Measurements from ENCODE around the gene NAA16. TPM values are rescaled to one million over a fixed set of nuclear protein-coding genes. Genes with fewer than 3 reads are reported as not detected.
A peak's percentile ranks its signal among the peaks of the same experiment; 100 is the strongest.

Gene NAA16
- polyA plus RNA-seq, 1 of the 3 experiments (the other 2 are of a cell fraction), result 4.4 TPM

- TF ChIP-seq TAF1 (IDR thresholded peaks at IDR 0.05; ENCODE audit: borderline replicate concordance, low read depth, low read length) (no peak), YY1 (IDR thresholded peaks at IDR 0.05; ENCODE audit: low read depth) (peak; percentile 53; the same call in 1 of the 2 replicates)
- Histone ChIP-seq H3K4me2 (peak overlapping the region; percentile 69), H3F3A (replicated peaks; ENCODE audit: insufficient read depth) (peaks cover 5% of the 10 kb centered on the region), H3K4me3 (ENCODE audit: low read depth in 2 of 2, low read length in 1 of 2) (peak overlapping the region; percentile 81 to 88), H3K9ac (peak overlapping the region; percentile 95), H2AFZ (ENCODE audit: low read depth) (peak overlapping the region; percentile 93), H3K4me1 (ENCODE audit: control insufficient read depth in 1 of 2, insufficient read depth in 2 of 2, low read depth in 1 of 2, low read length in 1 of 2) (peaks cover 8 to 18% of the 10 kb centered on the region in 2 experiments), H3K27ac (ENCODE audit: low read depth in 2 of 2, low read length in 1 of 2) (peak overlapping the region; percentile 87 to 90), H3K27me3 (ENCODE audit: insufficient read depth) (no peaks in the 10 kb centered on the region), H3K36me3 (replicated peaks in 1 of 2; ENCODE audit: control insufficient read depth in 1 of 2, insufficient read depth in 2 of 2, low read length in 1 of 2) (peaks cover 0 to under 1% of the 10 kb centered on the region in 2 experiments), H4K20me1 (ENCODE audit: insufficient read depth) (peaks cover 36% of the 10 kb centered on the region), H3K9me2 (no peaks in the 10 kb centered on the region), H3K79me2 (ENCODE audit: insufficient read depth) (peaks cover 53% of the 10 kb centered on the region), H3K9me3 (no peaks in the 10 kb centered on the region)
- WGBS (ENCODE audit: low lambda C conversion rate), result under 1% methylated on average over 21 of the region's 73 CpGs
- CTCF ChIA-PET, result no interaction called here
- POLR2A ChIA-PET, result no interaction called here
- DNase-seq, result no peak
Measured at GRCh38 chr13:41311406-41312175, 524 bp downstream of the NAA16 start.

GRCh38 chr13:41312176-41312500 lies 1.1 kb downstream of the NAA16 start:
- H4K20me1 ChIP-seq (ENCODE audit: insufficient read depth), result peaks cover 36% of the 10 kb centered on the region
- peaks cover 5% of the 10 kb centered on the region for H3F3A ChIP-seq (replicated peaks; ENCODE audit: insufficient read depth)
- H3K9ac ChIP-seq, result peak overlapping the region; percentile 95
- peak overlapping the region; percentile 69 for H3K4me2 ChIP-seq
- 0% methylated on average over 11 of the region's 11 CpGs for WGBS (ENCODE audit: low lambda C conversion rate)
- H3K4me1 ChIP-seq (ENCODE audit: control insufficient read depth in 1 of 2, insufficient read depth in 2 of 2, low read depth in 1 of 2, low read length in 1 of 2), result peaks cover 4 to 18% of the 10 kb centered on the region in 2 experiments
- H3K9me3 ChIP-seq, result no peaks in the 10 kb centered on the region
- DNase-seq, result peak; percentile 62
- H2AFZ ChIP-seq (ENCODE audit: low read depth), result peak overlapping the region; percentile 93; the same call in 1 of the 2 replicates
- H3K79me2 ChIP-seq (ENCODE audit: insufficient read depth), result peaks cover 59% of the 10 kb centered on the region
- TF ChIP-seq NFIC (IDR thresholded peaks at IDR 0.05; ENCODE audit: borderline replicate concordance) (peak; percentile 55), MXI1 (IDR thresholded peaks at IDR 0.05; ENCODE audit: low read depth, low read length) (peak; percentile 85), MAX (IDR thresholded peaks at IDR 0.05; ENCODE audit: low read depth) (peak; percentile 57), PBX3 (IDR thresholded peaks at IDR 0.05) (no peak), POLR2AphosphoS5 (IDR thresholded peaks at IDR 0.05; ENCODE audit: low read depth, low read length) (no peak), ZBTB33 (IDR thresholded peaks at IDR 0.05; ENCODE audit: borderline replicate concordance, low read depth) (no peak), TEAD4 (IDR thresholded peaks at IDR 0.05; ENCODE audit: borderline replicate concordance, insufficient read depth) (no peak), CHD2 (IDR thresholded peaks at IDR 0.05; ENCODE audit: low read length, partially characterized antibody) (no peak), FOXJ3 (CRISPR knock-in tag; IDR thresholded peaks at IDR 0.05) (no peak)
- POLR2A ChIA-PET, result no interaction called here
- CTCF ChIA-PET, result no interaction called here
- peak overlapping the region; percentile 87 to 90 for H3K27ac ChIP-seq (ENCODE audit: low read depth in 2 of 2, low read length in 1 of 2)
- no peaks in the 10 kb centered on the region for H3K27me3 ChIP-seq (ENCODE audit: insufficient read depth)
- peak overlapping the region; percentile 81 to 88 for H3K4me3 ChIP-seq (ENCODE audit: low read depth in 2 of 2, low read length in 1 of 2)
- no peaks in the 10 kb centered on the region for H3K9me2 ChIP-seq
- H3K36me3 ChIP-seq (replicated peaks in 1 of 2; ENCODE audit: control insufficient read depth in 1 of 2, insufficient read depth in 2 of 2, low read length in 1 of 2), result peaks cover 0 to 6% of the 10 kb centered on the region in 2 experiments
